ENCODE results near the gene MRO.

GRCh38 chr18:50751490-50751889 is 68.3 kb downstream of the MRO start:
- TF ChIP-seq POLR2A (IDR thresholded peaks at IDR 0.05), result no peak
- no peak for TF ChIP-seq CTCF (IDR thresholded peaks at IDR 0.05)
